Activated naive CD8-positive, alpha-beta T cell treated with anti-CD3 and anti-CD28 coated beads, Interleukin-2, amount 10 ng/mL, durations not matched to agents 7 days and 5 days (primary cell): ENCODE data around the gene MRPL2. TPM values are rescaled to one million over a fixed set of nuclear protein-coding genes. Genes with fewer than 3 reads are reported as not detected.

ENCODE experiments used
- ATAC-seq: fragments of 150-1000 bp; cut with Tn5 transposase; one replicate; pipeline ENCODE4 v1.10.0; 2021; ENCODE audit warnings: low read depth, moderate library complexity
- POLR2A ChIA-PET: fragments of 350-600 bp; sonication (Branson Sonifier 250); formaldehyde crosslinking; loops from one replicate; lab custom pipeline; 2021; ENCODE audit warnings: antibody characterized with exemption; lab: Charles Lee
- DNase-seq: peaks from one replicate; pipeline ENCODE4 v3.0.0; 2021
- H3K27ac Mint-ChIP-seq: one replicate; pipeline ENCODE4 v1.8.0; 2022; ENCODE audit warnings: mild to moderate bottlenecking, mixed read lengths
- H3K27me3 Mint-ChIP-seq: one replicate; pipeline ENCODE4 v1.8.0; 2022; ENCODE audit warnings: mild to moderate bottlenecking, moderate library complexity, mixed read lengths
- H3K36me3 Mint-ChIP-seq: one replicate; pipeline ENCODE4 v1.8.0; 2021; ENCODE audit warnings: mild to moderate bottlenecking, mixed read lengths
- H3K4me1 Mint-ChIP-seq: one replicate; pipeline ENCODE4 v1.8.0; 2021; ENCODE audit warnings: mixed read lengths
- H3K4me3 Mint-ChIP-seq: one replicate; pipeline ENCODE4 v1.8.0; 2022; ENCODE audit warnings: mild to moderate bottlenecking, moderate library complexity, mixed read lengths
- H3K9me3 Mint-ChIP-seq: one replicate; pipeline ENCODE4 v1.8.0; 2021; ENCODE audit warnings: mixed read lengths
- total RNA-seq, 2 experiments: library from RNA; stranded (reverse); gene quantifications; one replicate each; pipeline ENCODE4 v1.2.3, GENCODE V29; 2021

Gene MRPL2
- total RNA-seq, result 10 to 100 TPM; 50.1 to 65.2 TPM

GRCh38 chr6:43059168-43060033 is at the start of gene MRPL2, which contains the start of gene KLC4:
Gene MRPL2, minus strand, starts transcription at chr6:43059434. Its CDS starts 53 bp downstream, at chr6:43059381.
Gene KLC4, plus strand, starts transcription at chr6:43059631. Its CDS starts 1,705 bp downstream, at chr6:43061336.
- H3K4me3 Mint-ChIP-seq, result peak within 1 kb of the TSS; percentile 87
- DNase-seq, result peak; percentile 91
- peak within 1 kb of the TSS; percentile 96 for H3K27ac Mint-ChIP-seq
- peaks cover 21% of the 10 kb centered on the region for H3K4me1 Mint-ChIP-seq
- POLR2A ChIA-PET, result interaction anchor here (0.6 to 3.0 kb wide), 15 partner anchors 9 to 570 kb away, joined by 3 to 17 read pairs (median 3); partner anchors contain the start of genes CNPY3, KLHDC3, MEA1 and PEX6
- peaks cover 9% of the 10 kb centered on the region for H3K36me3 Mint-ChIP-seq
- H3K27me3 Mint-ChIP-seq, result no peaks in the 10 kb centered on the region
- ATAC-seq, result peak; percentile 95
- H3K9me3 Mint-ChIP-seq, result no peaks in the 10 kb centered on the region

- POLR2A ChIA-PET, result no interaction called here
Observed at GRCh38 chr6:43107344-43108062, 48.3 kb upstream of the MRPL2 start.

DNA sequence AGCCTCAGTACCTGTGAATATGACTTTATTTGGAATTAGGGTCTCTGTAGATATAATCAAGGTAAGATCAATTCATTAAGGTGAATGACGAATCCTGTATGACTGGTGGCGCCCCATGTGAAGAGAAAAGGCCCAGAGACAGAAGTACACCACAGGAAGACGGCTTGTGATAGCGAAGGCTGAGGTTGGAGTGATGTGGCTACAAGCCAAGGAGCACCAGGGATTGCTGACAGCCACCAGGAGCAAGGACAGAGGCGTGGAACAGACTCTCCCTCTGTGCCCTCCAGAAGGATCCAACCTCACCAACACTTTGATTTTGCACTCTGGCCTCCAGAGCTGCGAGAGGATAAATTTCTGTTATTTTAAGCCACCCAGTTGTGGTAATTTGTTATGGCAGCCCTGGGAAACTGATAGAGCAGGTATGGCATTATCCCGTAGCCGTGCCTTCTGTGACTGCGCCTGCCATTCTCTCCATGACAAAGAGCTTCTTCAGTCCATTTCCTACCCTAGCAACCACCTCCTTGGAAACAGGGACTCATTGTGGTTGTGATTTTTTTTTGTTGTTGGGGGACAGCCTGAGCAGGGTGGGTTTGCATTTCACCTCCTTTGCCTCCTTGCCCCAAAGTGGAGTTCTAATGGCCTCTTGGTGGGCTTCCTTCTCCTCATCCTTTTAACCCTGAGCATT is 46.4 kb upstream of the MRPL2 start:
- POLR2A ChIA-PET, result no interaction called here
- H3K27me3 Mint-ChIP-seq, result peaks cover 6% of the 10 kb centered on the region
- no peaks in the 10 kb centered on the region for H3K9me3 Mint-ChIP-seq
- H3K4me1 Mint-ChIP-seq, result peaks cover 5% of the 10 kb centered on the region
- no peaks in the 10 kb centered on the region for H3K36me3 Mint-ChIP-seq
- H3K4me3 Mint-ChIP-seq, result no peak overlapping the region
- no peak overlapping the region for H3K27ac Mint-ChIP-seq
- DNase-seq, result no peak
- ATAC-seq, result no peak

More at GRCh38 chr6:43107344-43108062, 48.3 kb upstream of the MRPL2 start:
- H3K27me3 Mint-ChIP-seq, result peaks cover 6% of the 10 kb centered on the region
- no peak overlapping the region for H3K4me3 Mint-ChIP-seq
- H3K27ac Mint-ChIP-seq, result no peak overlapping the region
- no peaks in the 10 kb centered on the region for H3K36me3 Mint-ChIP-seq
- ATAC-seq (no peak), DNase-seq (no peak)
- H3K9me3 Mint-ChIP-seq, result no peaks in the 10 kb centered on the region
- H3K4me1 Mint-ChIP-seq, result peaks cover 5% of the 10 kb centered on the region

DNA sequence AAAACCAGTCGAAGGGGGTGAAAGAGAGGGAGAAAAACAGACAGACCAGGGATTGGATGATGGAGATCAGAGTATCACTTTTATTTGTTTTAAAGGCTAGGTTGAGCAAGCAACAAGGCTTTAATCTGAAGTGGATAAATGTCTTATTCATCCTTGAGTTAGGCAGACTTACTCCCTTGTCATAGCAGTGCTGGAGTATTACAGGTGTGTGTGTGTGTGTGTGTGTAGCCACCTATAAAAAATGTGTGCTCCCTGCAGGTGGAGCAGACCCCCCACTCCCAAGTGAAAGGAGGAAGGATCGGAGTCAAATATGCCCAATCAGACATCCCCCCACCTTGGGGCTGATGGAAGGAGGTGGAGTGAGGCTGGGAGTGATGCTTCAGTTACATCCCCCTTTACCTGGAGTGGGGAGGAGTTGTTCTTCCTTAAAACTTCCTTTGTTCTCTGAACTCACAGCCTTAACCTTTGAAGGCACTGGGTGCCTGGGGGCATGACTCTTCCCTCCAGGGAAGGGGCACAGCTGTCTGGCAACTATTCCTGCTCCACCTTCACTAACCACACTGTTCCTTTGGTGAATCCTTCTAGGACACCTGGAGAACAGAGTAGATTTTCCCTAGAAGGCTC is 44.1 kb upstream of the MRPL2 start:
- H3K27me3 Mint-ChIP-seq, result peaks cover 8% of the 10 kb centered on the region
- H3K4me3 Mint-ChIP-seq, result no peak overlapping the region
- H3K27ac Mint-ChIP-seq, result no peak overlapping the region
- peaks cover 5% of the 10 kb centered on the region for H3K4me1 Mint-ChIP-seq
- H3K36me3 Mint-ChIP-seq, result no peaks in the 10 kb centered on the region
- ATAC-seq (no peak), DNase-seq (no peak)
- no peaks in the 10 kb centered on the region for H3K9me3 Mint-ChIP-seq
- POLR2A ChIA-PET, result no interaction called here

GRCh38 chr6:43101497-43101896 is 42.3 kb upstream of the MRPL2 start:
- Mint-ChIP-seq H3K4me3 (no peak overlapping the region), H3K27me3 (peaks cover 9% of the 10 kb centered on the region), H3K27ac (no peak overlapping the region), H3K36me3 (no peaks in the 10 kb centered on the region), H3K9me3 (no peaks in the 10 kb centered on the region), H3K4me1 (peaks cover 5% of the 10 kb centered on the region)
- POLR2A ChIA-PET, result no interaction called here
- no peak for ATAC-seq
- DNase-seq, result no peak

DNA sequence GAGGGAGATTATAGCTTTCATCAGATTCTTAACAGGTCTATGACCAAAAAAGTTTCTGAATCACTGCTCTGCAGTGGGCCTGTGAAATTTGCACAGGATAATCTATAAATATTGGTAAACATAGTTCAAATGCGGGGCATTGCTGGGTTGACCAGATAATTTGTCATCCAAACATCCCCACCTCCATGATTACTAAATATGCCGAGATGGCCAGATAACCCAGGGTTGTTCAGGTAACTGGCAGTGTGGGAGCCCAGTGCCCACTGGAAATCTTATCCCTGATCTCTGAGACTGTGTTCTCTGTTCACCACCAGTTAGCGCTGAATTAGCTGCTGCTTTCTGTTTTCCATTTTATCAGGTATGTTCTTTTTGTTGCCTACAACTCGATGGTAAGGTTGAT is 38.3 kb upstream of the MRPL2 start:
- H3K27ac Mint-ChIP-seq, result no peak overlapping the region
- peaks cover 5% of the 10 kb centered on the region for H3K27me3 Mint-ChIP-seq
- peaks cover 13% of the 10 kb centered on the region for H3K4me1 Mint-ChIP-seq
- H3K9me3 Mint-ChIP-seq, result no peaks in the 10 kb centered on the region
- DNase-seq (no peak), ATAC-seq (no peak)
- POLR2A ChIA-PET, result no interaction called here
- no peak overlapping the region for H3K4me3 Mint-ChIP-seq
- H3K36me3 Mint-ChIP-seq, result no peaks in the 10 kb centered on the region

DNA sequence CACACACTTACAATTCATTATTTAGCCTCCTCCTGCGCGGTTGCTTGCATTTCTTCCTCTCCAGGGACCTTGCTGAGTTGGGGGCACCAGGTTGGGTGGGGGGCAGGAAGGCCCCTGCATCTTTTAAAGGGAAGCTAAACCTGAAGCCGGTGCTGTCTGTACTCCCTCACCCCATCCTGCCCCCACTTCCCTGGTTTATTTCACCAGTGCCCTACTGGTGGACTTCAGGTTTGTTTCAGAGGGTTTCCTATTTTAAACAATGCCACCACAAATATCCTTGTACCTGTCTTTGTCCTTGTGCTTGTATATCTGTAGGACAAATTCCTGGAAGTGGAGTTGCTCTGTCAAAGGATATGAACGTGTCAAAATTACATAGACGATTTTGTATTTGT is 37.9 kb upstream of the MRPL2 start:
- POLR2A ChIA-PET, result no interaction called here

GRCh38 chr6:43096451-43097097 is 37.3 kb upstream of the MRPL2 start:
- peaks cover 5% of the 10 kb centered on the region for H3K27me3 Mint-ChIP-seq
- no peak overlapping the region for H3K4me3 Mint-ChIP-seq
- ATAC-seq, result no peak
- peaks cover 15% of the 10 kb centered on the region for H3K4me1 Mint-ChIP-seq
- DNase-seq, result no peak
- H3K9me3 Mint-ChIP-seq, result no peaks in the 10 kb centered on the region
- no peaks in the 10 kb centered on the region for H3K36me3 Mint-ChIP-seq
- POLR2A ChIA-PET, result no interaction called here
- no peak overlapping the region for H3K27ac Mint-ChIP-seq

More for the DNA sequence above, 37.9 kb upstream of the MRPL2 start:
- Mint-ChIP-seq H3K4me3 (no peak overlapping the region), H3K27me3 (peaks cover 5% of the 10 kb centered on the region), H3K36me3 (no peaks in the 10 kb centered on the region), H3K4me1 (peaks cover 15% of the 10 kb centered on the region), H3K27ac (no peak overlapping the region), H3K9me3 (no peaks in the 10 kb centered on the region)
- no peak for DNase-seq
- ATAC-seq, result no peak

DNA sequence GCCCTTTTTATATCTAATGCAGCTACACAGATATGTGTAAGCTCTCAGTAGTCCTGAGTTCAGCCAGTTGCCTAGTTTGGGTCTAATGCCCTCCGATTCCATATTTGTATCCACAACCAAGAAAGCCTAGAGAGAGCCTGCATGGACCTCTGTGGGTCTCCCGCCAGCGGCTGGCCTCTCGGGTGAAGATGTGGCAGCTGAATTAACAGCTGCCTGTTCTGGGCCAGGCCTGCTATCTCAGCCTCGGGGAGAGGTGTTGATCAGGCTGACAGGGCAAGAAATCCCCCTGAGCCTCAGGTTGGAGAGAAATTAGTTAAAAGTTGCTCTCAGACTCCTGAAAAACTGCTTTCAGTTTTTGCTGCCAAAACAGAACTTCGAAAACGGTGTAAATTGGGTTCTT is 36.7 kb upstream of the MRPL2 start:
- H3K4me1 Mint-ChIP-seq, result peaks cover 15% of the 10 kb centered on the region
- H3K9me3 Mint-ChIP-seq, result no peaks in the 10 kb centered on the region
- peaks cover 5% of the 10 kb centered on the region for H3K27me3 Mint-ChIP-seq
- ATAC-seq (no peak), DNase-seq (no peak)
- no peak overlapping the region for H3K27ac Mint-ChIP-seq
- H3K36me3 Mint-ChIP-seq, result no peaks in the 10 kb centered on the region
- POLR2A ChIA-PET, result no interaction called here
- no peak overlapping the region for H3K4me3 Mint-ChIP-seq

- ATAC-seq, result peak; percentile 18
- H3K9me3 Mint-ChIP-seq, result no peaks in the 10 kb centered on the region
- DNase-seq, result no peak
- H3K36me3 Mint-ChIP-seq, result no peaks in the 10 kb centered on the region
- POLR2A ChIA-PET, result no interaction called here
- H3K4me3 Mint-ChIP-seq, result no peak overlapping the region
- H3K4me1 Mint-ChIP-seq, result peaks cover 15% of the 10 kb centered on the region
- peaks cover 7% of the 10 kb centered on the region for H3K27me3 Mint-ChIP-seq
- no peak overlapping the region for H3K27ac Mint-ChIP-seq
Observed at GRCh38 chr6:43093436-43094289, 34.4 kb upstream of the MRPL2 start.

- ATAC-seq (no peak), DNase-seq (no peak)
- POLR2A ChIA-PET, result no interaction called here
- Mint-ChIP-seq H3K36me3 (no peaks in the 10 kb centered on the region), H3K4me1 (peaks cover 15% of the 10 kb centered on the region), H3K27me3 (peaks cover 5% of the 10 kb centered on the region), H3K27ac (no peak overlapping the region), H3K4me3 (no peak overlapping the region), H3K9me3 (no peaks in the 10 kb centered on the region)
Observed at GRCh38 chr6:43092635-43093034, 33.4 kb upstream of the MRPL2 start.

- Mint-ChIP-seq H3K4me3 (no peak overlapping the region), H3K27me3 (peaks cover 6% of the 10 kb centered on the region), H3K27ac (no peak overlapping the region), H3K4me1 (peaks cover 15% of the 10 kb centered on the region), H3K9me3 (no peaks in the 10 kb centered on the region), H3K36me3 (no peaks in the 10 kb centered on the region)
- ATAC-seq (no peak), DNase-seq (no peak)
- POLR2A ChIA-PET, result no interaction called here
Observed at GRCh38 chr6:43091436-43091991, 32.3 kb upstream of the MRPL2 start.
